GM12878 (cell line): ENCODE measurements around the gene TCF7L1. TPM values are rescaled to one million over a fixed set of nuclear protein-coding genes. Genes with fewer than 3 reads are reported as not detected.

ENCODE experiments used
- ATAC-seq: fragments of 200-7000 bp; cut with Tn5 transposase; 3 replicates; pipeline ENCODE4 v1.9.1; 2020; ENCODE audit warnings: mild to moderate bottlenecking, moderate library complexity
- BruUV-seq: library from RNA; stranded (reverse); fragments of 400-500 nt; replicated peaks from 2 replicates; lab custom pipeline; 2021; lab: Mats Ljungman, UMichigan
- CTCF ChIA-PET: fragments of 300-600 bp; sonication (Branson Sonifier 250); formaldehyde crosslinking; extraction: SDS; loops from one replicate; lab custom pipeline; 2021; ENCODE audit warnings: inconsistent platforms; lab: Yijun Ruan, JAX
- POLR2A ChIA-PET: fragments of 350-600 bp; formaldehyde crosslinking; extraction: SDS; loops from one replicate; lab custom pipeline; 2021; ENCODE audit warnings: inconsistent platforms; lab: Charles Lee
- RAD21 ChIA-PET: fragments of 300-600 bp; sonication (Branson Sonifier 250); formaldehyde crosslinking; loops from one replicate; lab custom pipeline; 2023; ENCODE audit warnings: antibody characterized with exemption; ENCODE audit not compliant: unreplicated experiment; lab: Charles Lee
- SMC1A ChIA-PET: fragments of 300-600 bp; sonication (Branson Sonifier 250); formaldehyde crosslinking; loops from one replicate; lab custom pipeline; 2023; ENCODE audit not compliant: unreplicated experiment, uncharacterized antibody; lab: Charles Lee
- DNase-seq: peaks from one replicate; pipeline ENCODE4 v3.0.0-alpha.2; 2011; ENCODE audit warnings: low read depth, low spot score
- FAIRE-seq: peaks from 3 replicates; lab custom pipeline; 2011; peaks lifted over from hg19 to GRCh38; lab: Jason Lieb, UNC
- H2AFZ ChIP-seq: 2 replicates; pipeline ENCODE4 v1.6.0; 2011; ENCODE audit warnings: low read depth, low read length, control low read depth; ENCODE audit not compliant: control insufficient read depth
- H3K27ac ChIP-seq: 2 replicates; pipeline ENCODE4 v1.5.1; 2011; ENCODE audit warnings: control low read depth; ENCODE audit not compliant: control insufficient read depth, insufficient read depth
- H3K27me3 ChIP-seq, 2 experiments: replicated peaks in 1 of 2; 2 replicates each; pipeline versions ENCODE4 v1.6.0 to v1.6.1; 2011; ENCODE audit warnings: low read length in 1 of 2; ENCODE audit not compliant: control insufficient read depth in 2 of 2, insufficient read depth in 2 of 2
- H3K36me3 ChIP-seq, 2 experiments: 2 replicates each; pipeline ENCODE4 v1.5.1; 2011; ENCODE audit warnings: low read length in 1 of 2; ENCODE audit not compliant: control insufficient read depth in 2 of 2, insufficient read depth in 2 of 2
- H3K4me1 ChIP-seq: 2 replicates; pipeline ENCODE4 v1.6.1; 2011; ENCODE audit warnings: mild to moderate bottlenecking, low read length, moderate library complexity, mixed read lengths; ENCODE audit not compliant: control insufficient read depth, insufficient read depth
- H3K4me2 ChIP-seq: 2 replicates; pipeline ENCODE4 v1.6.0; 2011; ENCODE audit warnings: control low read depth; ENCODE audit not compliant: control insufficient read depth, insufficient read depth
- H3K4me3 ChIP-seq: fragments of 200-600 bp; sonication (generic); 2 replicates; pipeline ENCODE4 v1.5.1; 2016
- H3K79me2 ChIP-seq: 2 replicates; pipeline ENCODE4 v1.6.0; 2011; ENCODE audit warnings: low read length; ENCODE audit not compliant: control insufficient read depth, insufficient read depth
- H3K9ac ChIP-seq: 2 replicates; pipeline ENCODE4 v1.8.0; 2011; ENCODE audit warnings: low read length, control low read depth, mixed read lengths; ENCODE audit not compliant: control insufficient read depth, insufficient read depth
- H3K9me3 ChIP-seq: replicated peaks from 3 replicates; pipeline ENCODE4 v1.5.1; 2011; ENCODE audit warnings: mild to moderate bottlenecking, low read length; ENCODE audit not compliant: control insufficient read depth, insufficient read depth
- H4K20me1 ChIP-seq: 2 replicates; pipeline ENCODE4 v1.6.0; 2011; ENCODE audit not compliant: control insufficient read depth, insufficient read depth
- BACH1 ChIP-seq: fragments of 450-650 bp; IDR thresholded peaks from 2 replicates; pipeline ENCODE4 v1.6.1; 2017; ENCODE audit warnings: mild to moderate bottlenecking, borderline replicate concordance
- BCL3 ChIP-seq: IDR thresholded peaks from 2 replicates; pipeline ENCODE4 v1.6.1; 2011; ENCODE audit warnings: borderline replicate concordance, low read depth, mild to moderate bottlenecking, moderate library complexity, low read length; ENCODE audit not compliant: insufficient read depth, poor library complexity, severe bottlenecking
- BCLAF1 ChIP-seq: fragments of 450-650 bp; IDR thresholded peaks from 2 replicates; pipeline ENCODE4 v1.6.1; 2017; ENCODE audit warnings: antibody characterized with exemption, mild to moderate bottlenecking, moderate library complexity
- BMI1 ChIP-seq: fragments of 450-650 bp; IDR thresholded peaks from 2 replicates; pipeline ENCODE4 v1.6.1; 2016; ENCODE audit warnings: mild to moderate bottlenecking, moderate library complexity, borderline replicate concordance
- DPF2 ChIP-seq: fragments of 450-650 bp; IDR thresholded peaks from 2 replicates; pipeline ENCODE4 v1.6.1; 2017; ENCODE audit warnings: mild to moderate bottlenecking
- GATAD2B ChIP-seq: fragments of 450-650 bp; conservative IDR thresholded peaks from 2 replicates; pipeline ENCODE4 v1.6.1; 2017; ENCODE audit warnings: low read depth, mild to moderate bottlenecking, moderate library complexity
- IKZF1 ChIP-seq: fragments of 450-650 bp; conservative IDR thresholded peaks from 2 replicates; pipeline ENCODE4 v1.6.1; 2017; ENCODE audit warnings: antibody characterized with exemption, mild to moderate bottlenecking
- KAT2A ChIP-seq: conservative IDR thresholded peaks from 2 replicates; pipeline ENCODE4 v1.6.1; 2011; ENCODE audit warnings: low read depth, low read length; ENCODE audit not compliant: control insufficient read depth
- NR2F1 ChIP-seq: fragments of 450-650 bp; conservative IDR thresholded peaks from 2 replicates; pipeline ENCODE4 v1.6.1; 2017; ENCODE audit warnings: mild to moderate bottlenecking
- WGBS: methylation state at CpG from one replicate; pipeline ENCODE4 v1.1.6; 2016; ENCODE audit warnings: low lambda C conversion rate; ENCODE audit not compliant: insufficient replicate concordance, insufficient coverage; ENCODE audit errors: missing lambda C conversion rate; 5-methylcytosine and 5-hydroxymethylcytosine counted together
- in situ Hi-C: fragments of 300-500 bp; cut with MboI; formaldehyde crosslinking; loops from 9 replicates; pipeline ENCODE4 v1.14.3; 2018; ENCODE audit warnings: mixed read lengths
- intact Hi-C: fragments of 100-400 bp; cut with micrococcal nuclease; formaldehyde crosslinking; loops from one replicate; pipeline ENCODE4 v1.14.2; 2022; ENCODE audit not compliant: unreplicated experiment
- polyA plus RNA-seq, 11 experiments: library from polyadenylated mRNA; depleted of rRNA in 4 of 11; unstranded in 6 of 11; stranded (reverse) in 5 of 11; fragments of >200 nt; fragmentation: Nextera tagmentation in 4 of 11; fragmentation: Illumina TruSeq in 1 of 11; extraction: Ambion mirVana in 4 of 11; extraction: Trizol in 1 of 11; gene quantifications; 1 replicate in 1 of 11; 2 replicates in 10 of 11; pipeline versions ENCODE4 v1.2.1 to v1.2.3, GENCODE V29; 2011 to 2016; ENCODE audit warnings: inconsistent platforms in 2 of 11, missing spikeins in 2 of 11, low read depth in 1 of 11
- total RNA-seq, 4 experiments: library from RNA; depleted of rRNA in 3 of 4; stranded (reverse); fragments of >200 nt in 3 of 4; fragmentation: Illumina TruSeq in 1 of 4; extraction: Trizol in 1 of 4; gene quantifications; 2 replicates each; pipeline versions ENCODE4 v1.2.1 to v1.2.3, GENCODE V29; 2013 to 2021
- TF ChIP-seq, protein P1 (sequence below): IDR thresholded peaks from 2 replicates; pipeline ENCODE4 v1.6.1; 2012; ENCODE audit warnings: low read depth, low read length, improper control_type of control experiment
- TF ChIP-seq, protein P2 (sequence below): fragments of 450-650 bp; IDR thresholded peaks from 2 replicates; pipeline ENCODE4 v1.6.1; 2014; ENCODE audit warnings: mild to moderate bottlenecking

The TCF7L1 gene
- total and polyA plus RNA-seq, 10 of the 15 experiments (the other 5 are each of a cell fraction or from before 2014, with no cell fraction given): 0.03 to 0.11 (median 0.10) TPM; not detected in 7

- Histone ChIP-seq H4K20me1 (no peaks in the 10 kb centered on the region), H2AFZ (no peak overlapping the region), H3K9ac (no peak overlapping the region), H3K27me3 (peaks cover 0 to 2% of the 10 kb centered on the region in 2 experiments; a peak in 3 of 4 replicates), H3K4me1 (no peaks in the 10 kb centered on the region), H3K36me3 (no peaks in the 10 kb centered on the region), H3K4me2 (no peak overlapping the region), H3K79me2 (no peaks in the 10 kb centered on the region), H3K27ac (no peak overlapping the region), H3K4me3 (no peak overlapping the region), H3K9me3 (no peaks in the 10 kb centered on the region)
- SMC1A ChIA-PET: interaction anchor here (0.6 to 1.0 kb wide), 2 partner anchors 11 to 12 kb away, joined by 3 read pairs; no protein-coding TSS in a partner anchor
- 21% methylated on average over 12 of the region's 12 CpGs for WGBS
- TF ChIP-seq NR2F1 (peak; percentile 88), KAT2A (no peak), BCLAF1 (no peak), GATAD2B (0 out of 2 replicates have a peak, but pooled peaks have one; percentile 42), BCL3 (no peak), BMI1 (no peak), IKZF1 (peak; percentile 38), DPF2 (0 out of 2 replicates have a peak, but pooled peaks have one; percentile 21), BACH1 (no peak)
- TF ChIP-seq, protein P1, sequence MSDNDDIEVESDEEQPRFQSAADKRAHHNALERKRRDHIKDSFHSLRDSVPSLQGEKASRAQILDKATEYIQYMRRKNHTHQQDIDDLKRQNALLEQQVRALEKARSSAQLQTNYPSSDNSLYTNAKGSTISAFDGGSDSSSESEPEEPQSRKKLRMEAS: no peak
- TF ChIP-seq, protein P2, sequence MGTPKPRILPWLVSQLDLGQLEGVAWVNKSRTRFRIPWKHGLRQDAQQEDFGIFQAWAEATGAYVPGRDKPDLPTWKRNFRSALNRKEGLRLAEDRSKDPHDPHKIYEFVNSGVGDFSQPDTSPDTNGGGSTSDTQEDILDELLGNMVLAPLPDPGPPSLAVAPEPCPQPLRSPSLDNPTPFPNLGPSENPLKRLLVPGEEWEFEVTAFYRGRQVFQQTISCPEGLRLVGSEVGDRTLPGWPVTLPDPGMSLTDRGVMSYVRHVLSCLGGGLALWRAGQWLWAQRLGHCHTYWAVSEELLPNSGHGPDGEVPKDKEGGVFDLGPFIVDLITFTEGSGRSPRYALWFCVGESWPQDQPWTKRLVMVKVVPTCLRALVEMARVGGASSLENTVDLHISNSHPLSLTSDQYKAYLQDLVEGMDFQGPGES: no peak
- FAIRE-seq (no peak), ATAC-seq (peak; percentile 45), DNase-seq (no peak)
- RAD21 ChIA-PET: interaction anchor here (1.6 kb wide), 1 partner anchor 9 kb away, joined by 4 read pairs; no protein-coding TSS in a partner anchor
- BruUV-seq: no TSS peak
- in situ Hi-C loops (no loop called here), intact Hi-C loops (no loop called here)
- POLR2A ChIA-PET: no interaction called here
- CTCF ChIA-PET: interaction anchor here (0.6 to 3.8 kb wide), 6 partner anchors 9 to 83 kb away, joined by 3 to 27 read pairs (median 4); no protein-coding TSS in a partner anchor
Observed at GRCh38 chr2:85257359-85257969, 124.3 kb downstream of the TCF7L1 start.
